Right hindlimb (tissue), 1 donor: Measurements from ENCODE around the gene RBP5.

ENCODE experiments used
- DNase-seq: peaks from one replicate; pipeline ENCODE4 v3.0.0-alpha.2; 2018

Gene RBP5

GRCh38 chr12:7128681-7129286 is at the start of gene RBP5:
Gene RBP5, minus strand, starts transcription at chr12:7128889. Its CDS starts 114 bp downstream, at chr12:7128775.
- no peak for DNase-seq

- no peak for DNase-seq
These were observed 49.8 kb upstream of the RBP5 start for GRCh38 chr12:7178481-7178880.

- no peak for DNase-seq
These were observed 47.9 kb upstream of the RBP5 start for GRCh38 chr12:7176595-7176994.

- DNase-seq, result no peak
These were observed 46.8 kb upstream of the RBP5 start for GRCh38 chr12:7175493-7175892.

GRCh38 chr12:7171854-7172253 is 43.2 kb upstream of the RBP5 start:
- no peak for DNase-seq

GRCh38 chr12:7169951-7170350 is 41.3 kb upstream of the RBP5 start:
- no peak for DNase-seq

GRCh38 chr12:7162691-7163114 is 34.0 kb upstream of the RBP5 start:
- no peak for DNase-seq

GRCh38 chr12:7161811-7162210 is 33.1 kb upstream of the RBP5 start:
- no peak for DNase-seq

GRCh38 chr12:7161327-7161726 is 32.6 kb upstream of the RBP5 start:
- DNase-seq, result no peak

GRCh38 chr12:7160183-7160582 is 31.5 kb upstream of the RBP5 start:
- no peak for DNase-seq

GRCh38 chr12:7158781-7159609 is 30.3 kb upstream of the RBP5 start:
- no peak for DNase-seq

GRCh38 chr12:7157391-7157790 is 28.7 kb upstream of the RBP5 start:
- DNase-seq, result no peak

GRCh38 chr12:7156259-7157197 is 27.8 kb upstream of the RBP5 start:
- DNase-seq, result no peak

GRCh38 chr12:7155471-7156034 is 26.9 kb upstream of the RBP5 start:
- no peak for DNase-seq

GRCh38 chr12:7154901-7155470 is 26.3 kb upstream of the RBP5 start:
- DNase-seq, result no peak

- DNase-seq, result no peak
These were observed 25.4 kb upstream of the RBP5 start for GRCh38 chr12:7154042-7154441.

- no peak for DNase-seq
These were observed 24.1 kb upstream of the RBP5 start for GRCh38 chr12:7152818-7153217.

GRCh38 chr12:7151532-7151931 is 22.8 kb upstream of the RBP5 start:
- no peak for DNase-seq

GRCh38 chr12:7150841-7151240 is 22.2 kb upstream of the RBP5 start:
- no peak for DNase-seq

GRCh38 chr12:7150356-7150755 is 21.7 kb upstream of the RBP5 start:
- no peak for DNase-seq

GRCh38 chr12:7146906-7147305 is 18.2 kb upstream of the RBP5 start:
- DNase-seq, result no peak

GRCh38 chr12:7146228-7146627 is 17.5 kb upstream of the RBP5 start:
- DNase-seq, result no peak

- no peak for DNase-seq
These were observed 17.0 kb upstream of the RBP5 start for GRCh38 chr12:7145671-7146070.
